HuH-7.5 (cell line): Measurements from ENCODE around the gene ATXN10.
"Not testable (repeated sequence)": the region's sequence is repeated elsewhere in the genome, so short reads cannot be mapped to it uniquely, and the experiment has no call there.

Experiments
- DNase-seq: peaks from one replicate; pipeline ENCODE4 v3.0.0; 2011; ENCODE audit warnings: low spot score

Gene ATXN10

DNA sequence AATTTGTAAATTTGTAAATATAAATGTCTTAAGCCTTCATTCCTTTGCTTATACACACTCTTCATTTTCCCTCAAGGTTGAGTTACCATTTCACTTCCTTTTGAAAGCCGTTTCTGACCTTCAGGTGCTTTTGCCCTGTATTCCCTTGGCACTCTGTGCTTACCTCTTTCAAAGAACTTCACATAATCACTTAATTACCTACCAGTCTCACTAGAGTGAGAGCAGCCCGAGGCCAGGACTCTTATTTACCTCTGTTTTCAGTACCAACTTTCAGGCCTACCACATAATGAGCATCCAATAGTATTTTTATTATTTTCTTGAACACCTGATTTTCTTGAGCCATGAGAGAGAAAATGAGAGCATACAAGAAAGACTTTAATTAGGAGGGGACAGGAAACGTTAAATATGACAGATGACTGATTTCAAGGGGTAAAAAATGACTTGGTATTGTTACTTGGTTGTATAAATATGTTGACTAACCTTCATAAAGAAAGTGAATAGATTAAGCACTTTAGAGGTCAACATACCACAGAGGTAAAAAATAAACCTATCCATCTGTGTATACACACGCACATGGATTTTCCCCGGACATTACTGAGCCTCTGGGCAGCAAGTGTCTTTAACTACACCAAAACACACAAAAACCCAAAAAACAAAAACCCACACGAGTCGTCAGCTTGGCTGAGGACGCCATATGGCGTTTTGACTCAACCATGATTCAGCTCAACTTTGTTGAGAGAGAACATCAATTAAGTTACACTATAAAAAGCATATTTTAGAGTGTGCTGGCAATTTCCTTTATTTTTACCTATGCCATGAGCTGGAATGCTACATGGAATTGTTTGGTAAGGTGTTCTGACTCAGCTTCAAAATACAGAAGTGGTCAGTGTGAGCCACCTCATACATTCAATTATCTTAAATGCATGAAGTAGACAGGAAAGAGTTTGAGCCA, 7.6 kb downstream of the ATXN10 start:
- no peak for DNase-seq

DNA sequence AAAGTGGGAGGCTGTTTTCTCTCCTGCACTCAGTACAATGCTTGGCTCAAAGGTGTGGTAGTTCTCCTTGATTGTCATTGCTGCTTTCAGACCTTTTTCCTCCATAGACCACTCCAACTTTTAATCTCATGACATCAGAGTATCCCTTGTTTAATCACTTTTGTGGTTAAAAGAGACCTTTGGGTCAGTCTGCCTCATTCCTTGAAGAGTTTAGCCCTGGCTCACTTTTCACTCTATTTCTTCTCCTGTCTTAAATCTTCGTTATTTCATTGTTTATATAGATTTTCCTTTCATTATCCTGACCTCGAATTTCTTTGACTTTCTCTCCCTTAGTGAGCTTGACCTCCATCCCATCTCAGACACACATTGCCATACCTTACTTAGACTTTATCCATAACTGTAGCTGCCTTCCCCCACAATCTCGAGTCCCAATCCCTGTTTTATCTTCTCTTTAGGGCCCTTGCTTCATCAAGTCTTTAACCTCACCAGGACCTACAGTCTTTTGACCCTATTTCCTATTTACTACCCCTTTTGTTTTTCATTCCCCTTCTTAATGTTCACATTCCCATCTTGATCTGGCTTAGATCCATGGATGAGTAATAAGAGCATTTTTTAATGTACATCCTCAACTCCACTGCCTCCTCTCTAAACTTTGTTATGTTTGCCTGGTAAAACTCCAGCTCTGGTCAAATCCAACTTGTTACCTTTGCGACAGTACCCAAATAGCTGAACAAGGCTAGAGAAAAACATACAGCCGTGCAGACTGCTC, 9.5 kb downstream of the ATXN10 start:
- no peak for DNase-seq

DNA sequence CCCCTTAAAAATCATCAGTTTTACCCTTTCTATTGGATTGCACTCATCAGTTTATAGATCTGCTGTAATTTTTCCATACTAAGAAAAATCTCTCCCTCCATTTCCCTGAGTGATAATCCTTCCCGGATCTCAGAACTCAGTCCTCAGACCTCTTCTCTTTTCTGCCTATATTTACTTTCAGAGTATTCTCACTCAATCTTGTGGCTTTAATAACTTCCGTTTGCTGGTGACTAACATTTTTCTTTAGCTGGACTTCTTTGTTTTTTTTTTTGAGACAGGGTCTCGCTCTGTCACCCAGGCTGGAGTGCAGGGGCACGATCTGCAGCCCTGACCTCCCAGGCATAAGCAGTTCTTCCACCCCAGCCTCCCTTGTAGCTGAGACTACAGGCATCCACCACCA, 10.4 kb downstream of the ATXN10 start:
- DNase-seq, result no peak

DNA sequence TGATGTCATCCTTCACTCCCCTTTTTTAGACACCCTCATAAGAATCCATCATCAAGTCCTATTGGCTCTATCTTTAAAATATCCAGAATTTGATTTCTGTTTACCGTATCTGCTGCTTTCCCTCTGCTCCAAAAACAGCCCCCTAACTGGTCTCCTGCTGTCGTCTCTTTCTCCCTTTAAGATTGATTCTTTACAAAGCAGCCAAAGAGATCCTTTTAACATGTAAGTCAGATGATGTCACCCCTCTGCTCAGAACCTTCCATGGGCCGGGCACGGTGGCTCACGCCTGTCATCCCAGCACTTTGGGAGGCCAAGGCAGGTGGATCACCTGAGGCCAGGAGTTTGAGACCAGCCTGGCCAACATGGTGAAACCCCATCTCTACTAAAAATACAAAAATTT, 11.1 kb downstream of the ATXN10 start:
- DNase-seq, result not testable (repeated sequence)

GRCh38 chr22:45683248-45683647, 11.6 kb downstream of the ATXN10 start:
- no peak for DNase-seq

DNA sequence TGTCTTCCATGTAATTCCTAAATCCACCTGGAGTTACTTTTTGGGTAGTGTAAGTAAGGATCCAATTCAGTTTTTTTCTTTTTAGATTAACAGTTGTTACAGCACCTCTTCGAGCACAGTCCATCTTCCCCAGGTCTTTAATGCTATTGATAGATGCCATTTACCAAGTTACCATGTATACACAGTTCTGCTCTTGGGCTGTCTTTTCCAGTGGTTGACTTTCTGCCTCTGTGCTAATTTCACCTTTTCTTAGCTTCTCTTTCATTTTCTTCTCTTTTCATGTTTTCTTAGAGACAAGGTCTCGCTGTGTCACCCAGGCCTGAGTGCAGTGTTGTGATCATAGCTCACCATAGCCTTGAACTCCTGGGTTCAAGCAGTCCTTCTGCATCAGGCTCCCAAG, 12.0 kb downstream of the ATXN10 start:
- DNase-seq, result no peak

- no peak for DNase-seq
Observed at GRCh38 chr22:45684169-45684568, 12.5 kb downstream of the ATXN10 start.

- no peak for DNase-seq
Observed at GRCh38 chr22:45684752-45685574, 13.3 kb downstream of the ATXN10 start.

- no peak for DNase-seq
Observed at GRCh38 chr22:45686004-45686403, 14.4 kb downstream of the ATXN10 start.

DNA sequence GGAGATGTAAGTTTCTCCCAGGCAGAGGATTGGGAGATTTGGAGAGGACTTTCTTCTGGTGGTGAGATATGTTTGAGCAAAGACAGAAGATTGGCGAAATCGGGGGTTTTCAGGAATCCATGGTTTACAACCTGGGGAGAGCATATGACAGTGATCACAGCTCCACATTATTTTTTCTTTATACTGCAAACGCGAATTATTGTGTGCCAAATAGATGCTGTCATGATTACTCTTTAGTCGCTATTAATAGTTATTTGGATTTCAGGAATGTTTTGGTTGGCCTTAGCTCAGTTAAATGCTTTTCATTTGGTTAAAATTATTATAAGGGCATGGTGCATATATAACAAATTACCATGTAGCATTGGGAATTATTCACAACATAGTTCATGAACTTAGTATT, 15.2 kb downstream of the ATXN10 start:
- DNase-seq, result no peak

DNA sequence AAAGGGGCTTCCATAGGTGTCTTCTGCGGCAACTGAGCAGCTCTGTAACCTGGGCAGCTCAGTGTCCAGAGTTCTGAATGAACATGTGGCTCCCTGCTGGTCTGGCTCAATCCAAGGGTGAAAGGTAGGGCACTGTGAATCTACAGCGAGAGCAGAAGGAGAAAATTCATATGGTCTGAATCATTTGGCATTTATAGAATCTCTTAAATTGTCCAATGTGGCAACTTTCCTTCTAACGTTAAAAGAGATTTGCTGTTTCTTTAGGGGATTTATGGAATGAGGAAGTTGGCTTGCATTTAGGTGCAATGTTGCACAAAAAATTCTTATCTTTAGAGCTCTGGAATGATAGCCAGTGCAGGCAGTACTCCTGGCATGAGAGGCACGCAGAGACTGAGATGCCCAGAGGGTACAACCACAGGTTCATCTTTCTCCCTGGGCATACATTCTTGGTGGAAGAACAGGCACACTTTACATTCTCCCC, 17.0 kb downstream of the ATXN10 start:
- no peak for DNase-seq

DNA sequence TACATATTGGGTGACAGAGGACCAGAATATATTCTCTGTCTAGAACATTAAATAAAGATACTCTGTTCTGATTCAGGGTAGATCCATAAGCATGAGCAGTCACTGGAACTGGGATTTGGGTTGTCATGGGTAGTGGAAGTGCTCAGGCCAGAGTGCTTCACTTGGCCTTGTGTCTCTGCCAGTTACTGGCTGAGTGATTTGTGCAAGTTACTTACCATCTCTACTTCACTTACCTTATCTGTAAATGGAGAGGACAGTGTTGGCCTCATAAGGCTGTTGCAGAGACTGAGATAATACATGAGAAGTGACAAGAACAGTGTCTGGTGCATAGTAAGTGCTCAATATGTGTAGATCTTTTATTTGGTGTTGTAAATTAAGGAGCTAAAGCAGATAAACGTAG, 17.6 kb downstream of the ATXN10 start:
- DNase-seq, result no peak

GRCh38 chr22:45690008-45690407, 18.4 kb downstream of the ATXN10 start:
- no peak for DNase-seq

DNA sequence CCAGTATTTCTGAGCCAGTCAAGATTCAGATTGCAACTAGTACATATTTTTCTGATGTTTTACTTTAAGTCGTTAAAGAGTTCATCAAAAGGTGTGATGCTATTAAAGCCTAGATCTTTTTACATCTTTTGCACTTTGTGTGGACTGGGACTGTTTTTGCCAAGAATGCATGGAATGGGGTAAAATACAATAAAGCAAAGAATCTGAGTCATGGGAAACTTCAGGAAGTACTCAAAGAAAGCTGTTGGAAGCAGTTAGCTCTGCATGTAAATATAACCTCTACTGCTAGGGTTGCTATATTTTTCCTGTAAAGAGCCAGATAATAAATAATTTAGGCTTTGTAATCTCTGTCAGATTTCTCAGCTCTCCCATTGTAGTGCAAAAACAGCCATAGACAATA, 20.9 kb downstream of the ATXN10 start:
- no peak for DNase-seq

- DNase-seq, result no peak
Observed at GRCh38 chr22:45693835-45694234, 22.2 kb downstream of the ATXN10 start.

DNA sequence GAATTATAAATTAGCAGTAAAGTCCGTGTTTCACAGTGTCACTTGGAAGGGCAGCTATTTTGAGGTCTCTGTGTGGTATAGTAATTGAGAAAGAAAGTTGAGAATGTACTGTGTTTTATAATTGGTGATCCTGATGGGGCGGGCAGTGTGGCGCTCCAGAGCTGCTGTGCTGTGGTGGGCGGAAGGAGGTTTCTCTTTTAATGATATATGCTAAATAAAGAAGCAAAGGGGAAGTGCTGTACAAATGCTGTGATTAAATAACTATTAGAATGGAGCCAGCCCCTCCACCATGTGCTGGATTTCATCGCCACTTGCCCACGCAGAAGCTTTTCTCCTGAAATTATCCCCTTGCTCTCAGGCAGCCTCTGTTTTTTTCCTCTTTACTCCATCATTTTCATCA, 24.6 kb downstream of the ATXN10 start:
- no peak for DNase-seq

DNA sequence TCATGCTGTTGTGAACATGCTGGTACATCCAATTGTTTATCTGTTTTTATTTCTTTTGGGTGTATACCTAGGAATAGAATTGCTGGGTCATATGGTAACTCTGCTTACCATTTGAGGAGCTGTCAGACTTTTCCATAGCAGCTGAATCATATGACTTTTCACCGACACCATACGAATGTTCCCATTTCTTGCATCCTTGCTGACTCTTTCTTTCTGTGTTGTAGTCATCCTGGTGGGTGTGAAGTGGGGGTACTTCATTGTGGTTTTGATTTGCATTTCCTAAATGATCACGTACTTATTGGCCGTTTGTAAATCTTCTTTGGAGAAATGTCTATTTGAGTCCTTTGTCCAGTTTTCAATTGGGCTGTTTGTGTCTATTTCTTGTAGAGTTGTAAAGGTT, 26.5 kb downstream of the ATXN10 start:
- no peak for DNase-seq

- DNase-seq, result no peak
Observed at GRCh38 chr22:45702981-45703380, 31.3 kb downstream of the ATXN10 start.

GRCh38 chr22:45703758-45704157, 32.1 kb downstream of the ATXN10 start:
- DNase-seq, result no peak

GRCh38 chr22:45704648-45705047, 33.0 kb downstream of the ATXN10 start:
- DNase-seq, result no peak

- DNase-seq, result no peak
Observed at GRCh38 chr22:45707605-45708004, 36.0 kb downstream of the ATXN10 start.

DNA sequence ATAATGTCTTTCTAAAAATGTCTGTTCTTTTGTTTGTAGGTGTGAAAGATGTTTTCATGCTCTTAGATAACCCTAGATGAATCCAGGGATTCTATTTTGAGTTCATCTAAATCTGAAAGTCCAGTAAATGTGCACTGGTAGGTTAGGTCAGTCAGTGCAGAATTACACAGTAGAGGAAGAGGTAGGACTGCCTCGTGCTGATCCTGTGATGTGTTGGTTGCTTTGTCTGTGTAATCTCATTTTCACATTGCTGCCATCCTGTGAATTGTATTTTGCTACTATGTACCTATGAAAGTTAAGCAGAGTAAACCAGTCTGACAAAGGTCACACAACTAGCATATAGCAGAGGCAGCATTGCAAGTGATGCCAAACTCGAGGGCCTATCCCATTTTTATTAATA, 36.5 kb downstream of the ATXN10 start:
- DNase-seq, result no peak
